Measurements from ENCODE around the gene SMAD3.

Gene SMAD3

GRCh38 chr15:67063689-67064606 is 1.5 kb upstream of the SMAD3 start:
- H3K27ac ChIP-seq (ENCODE audit: low read depth, low read length), result peak overlapping the region; percentile 80; the same call in 1 of the 2 replicates
- peaks cover 41% of the 10 kb centered on the region for H3K27me3 ChIP-seq (ENCODE audit: control insufficient read depth, insufficient read depth, low read length)
- H3K9ac ChIP-seq (ENCODE audit: low read length), result peak overlapping the region; percentile 87
- no peaks in the 10 kb centered on the region for H3K36me3 ChIP-seq (ENCODE audit: control insufficient read depth, insufficient read depth, low read length)
- peaks cover 31% of the 10 kb centered on the region for H3K4me1 ChIP-seq (ENCODE audit: control insufficient read depth, insufficient read depth, low read length)
- peak overlapping the region; percentile 72 for H3K4me3 ChIP-seq (ENCODE audit: low read depth, low read length)
- H3K9me3 ChIP-seq (ENCODE audit: control insufficient read depth, insufficient read depth, low read depth, low read length), result no peaks in the 10 kb centered on the region

DNA sequence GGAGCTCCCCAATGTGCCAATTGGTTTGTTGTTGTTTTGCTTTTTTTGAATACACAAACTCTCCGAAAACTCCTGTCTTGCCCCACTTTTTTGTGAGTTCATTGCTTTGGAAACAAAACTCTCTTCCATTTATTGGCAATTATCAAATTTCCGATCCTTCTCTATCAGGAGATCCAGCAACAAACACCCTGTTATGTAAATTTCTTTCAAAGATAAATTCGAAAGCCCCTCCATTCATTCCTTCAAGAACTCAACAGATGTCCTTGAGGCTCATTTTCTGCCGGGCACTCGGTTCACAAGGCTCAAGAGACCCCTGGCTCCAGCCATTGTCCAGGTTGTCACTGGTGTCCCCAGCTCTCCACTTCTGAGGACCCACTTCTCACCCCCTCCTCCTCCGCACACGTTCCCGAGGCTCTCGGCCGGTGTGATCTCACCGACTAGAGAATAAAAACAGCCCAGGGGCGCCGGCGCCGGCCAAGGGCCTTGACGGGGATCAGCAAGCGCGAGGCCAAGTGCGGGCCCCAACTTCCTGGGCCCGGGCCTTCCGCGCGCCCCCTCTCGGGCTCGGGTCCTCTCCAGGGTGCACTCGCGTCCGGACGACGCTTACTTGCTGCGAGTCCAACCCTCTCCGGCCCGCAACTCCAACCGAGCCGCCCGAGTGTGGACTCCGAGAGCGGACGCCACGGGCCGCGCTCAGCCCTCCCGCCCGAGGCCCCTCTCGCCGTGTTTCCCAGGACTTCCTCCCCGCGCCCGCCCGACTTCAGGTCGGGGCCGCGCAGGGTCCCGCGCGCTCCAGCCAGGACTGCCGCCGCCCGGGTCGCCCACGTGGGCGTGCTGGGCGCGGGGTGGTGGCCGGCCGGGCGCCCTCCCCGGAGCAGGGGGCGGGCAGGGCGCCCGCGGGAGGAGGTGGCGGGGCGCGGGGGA is 533 bp upstream of the SMAD3 start:
- Histone ChIP-seq H3K27me3 (ENCODE audit: control insufficient read depth, insufficient read depth, low read length) (peaks cover 41% of the 10 kb centered on the region), H3K4me1 (ENCODE audit: control insufficient read depth, insufficient read depth, low read length) (peaks cover 36% of the 10 kb centered on the region), H3K9ac (ENCODE audit: low read length) (peak overlapping the region; percentile 87), H3K4me3 (ENCODE audit: low read depth, low read length) (peak overlapping the region; percentile 72), H3K36me3 (ENCODE audit: control insufficient read depth, insufficient read depth, low read length) (no peaks in the 10 kb centered on the region), H3K27ac (ENCODE audit: low read depth, low read length) (peak overlapping the region; percentile 80; the same call in 1 of the 2 replicates), H3K9me3 (ENCODE audit: control insufficient read depth, insufficient read depth, low read depth, low read length) (no peaks in the 10 kb centered on the region)

DNA sequence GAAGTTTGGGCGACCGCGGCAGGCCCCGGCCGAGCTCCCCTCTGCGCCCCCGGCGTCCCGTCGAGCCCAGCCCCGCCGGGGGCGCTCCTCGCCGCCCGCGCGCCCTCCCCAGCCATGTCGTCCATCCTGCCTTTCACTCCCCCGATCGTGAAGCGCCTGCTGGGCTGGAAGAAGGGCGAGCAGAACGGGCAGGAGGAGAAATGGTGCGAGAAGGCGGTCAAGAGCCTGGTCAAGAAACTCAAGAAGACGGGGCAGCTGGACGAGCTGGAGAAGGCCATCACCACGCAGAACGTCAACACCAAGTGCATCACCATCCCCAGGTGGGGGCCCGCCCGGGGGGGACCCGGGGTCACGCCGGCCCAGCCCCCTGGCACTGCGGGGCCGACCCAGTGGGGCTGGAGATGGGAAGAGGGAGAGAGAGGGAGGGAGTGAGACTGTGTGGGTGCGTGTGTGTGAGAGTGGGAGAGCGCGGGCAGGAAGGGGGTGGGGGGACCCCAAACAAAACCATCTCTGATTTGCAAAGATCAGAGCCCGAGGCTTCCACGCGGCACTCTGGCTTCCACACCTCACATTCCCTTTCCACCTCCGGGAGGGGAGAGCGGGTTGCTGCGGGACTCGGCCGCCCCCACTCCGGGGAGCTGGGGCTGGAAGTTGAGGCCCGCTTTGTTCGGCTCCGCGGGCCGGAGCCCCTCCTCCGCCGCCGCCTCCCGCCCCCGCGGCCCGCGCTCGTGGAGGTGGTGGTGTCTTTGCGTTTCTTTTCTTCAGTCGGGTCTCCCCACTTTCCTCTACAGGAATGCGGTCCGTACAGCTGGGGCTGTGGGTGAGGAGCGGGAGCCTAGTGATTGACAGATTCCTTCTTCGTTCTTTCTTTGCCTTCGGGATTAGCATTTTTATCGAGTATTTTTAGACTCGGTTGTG is 898 bp downstream of the SMAD3 start:
- peaks cover 38% of the 10 kb centered on the region for H3K27me3 ChIP-seq (ENCODE audit: control insufficient read depth, insufficient read depth, low read length)
- no peaks in the 10 kb centered on the region for H3K9me3 ChIP-seq (ENCODE audit: control insufficient read depth, insufficient read depth, low read depth, low read length)
- H3K36me3 ChIP-seq (ENCODE audit: control insufficient read depth, insufficient read depth, low read length), result no peaks in the 10 kb centered on the region
- peaks cover 50% of the 10 kb centered on the region for H3K4me1 ChIP-seq (ENCODE audit: control insufficient read depth, insufficient read depth, low read length)
- peak overlapping the region; percentile 72 for H3K4me3 ChIP-seq (ENCODE audit: low read depth, low read length)
- peak overlapping the region; percentile 29; the same call in 1 of the 2 replicates for H3K27ac ChIP-seq (ENCODE audit: low read depth, low read length)
- H3K9ac ChIP-seq (ENCODE audit: low read length), result peak overlapping the region; percentile 83

DNA sequence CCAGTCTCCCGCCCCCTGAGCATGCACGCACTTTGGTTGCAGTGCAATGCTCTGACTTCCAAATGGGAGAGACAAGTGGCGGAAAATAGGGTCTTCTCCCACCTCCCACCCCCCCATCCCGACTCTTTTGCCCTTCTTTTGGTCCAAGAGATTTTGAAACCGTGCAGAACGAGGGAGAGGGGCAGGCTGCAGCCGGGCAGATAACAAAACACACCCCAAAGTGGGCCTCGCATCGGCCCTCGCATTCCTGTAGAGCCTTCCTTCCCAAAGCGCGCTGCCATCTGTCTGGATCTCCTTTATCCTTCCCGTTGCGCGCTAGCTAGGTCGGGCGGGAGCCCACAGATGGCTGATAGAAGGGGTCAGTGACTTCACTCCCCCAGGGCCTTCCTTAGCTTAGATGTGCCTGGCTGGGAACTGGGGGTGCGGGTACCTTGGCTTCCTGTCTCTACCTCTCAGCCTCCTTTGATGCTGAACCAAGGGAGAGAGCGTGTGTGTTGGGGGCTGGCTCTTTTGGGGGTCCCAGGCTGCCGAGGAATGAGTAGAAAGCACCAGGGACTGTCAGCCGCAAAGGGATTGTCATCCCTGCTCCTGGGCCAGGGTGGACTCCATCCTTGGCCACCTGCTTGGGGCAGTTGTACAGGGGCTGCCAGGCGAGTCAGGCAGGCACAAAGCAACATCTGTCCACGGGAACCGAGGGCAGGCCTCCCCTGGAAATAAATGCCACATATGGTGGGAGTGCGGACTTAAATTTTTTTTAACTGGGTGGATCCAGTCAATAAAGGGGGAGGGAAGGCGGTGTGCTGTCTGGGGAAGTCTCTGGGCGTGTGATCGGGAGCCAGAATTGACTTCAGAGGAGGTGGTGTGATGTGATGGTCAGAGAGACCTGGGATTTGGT is 1.8 kb downstream of the SMAD3 start:
- H3K9ac ChIP-seq (ENCODE audit: low read length), result peak overlapping the region; percentile 83
- no peaks in the 10 kb centered on the region for H3K36me3 ChIP-seq (ENCODE audit: control insufficient read depth, insufficient read depth, low read length)
- peak overlapping the region; percentile 72 for H3K4me3 ChIP-seq (ENCODE audit: low read depth, low read length)
- no peaks in the 10 kb centered on the region for H3K9me3 ChIP-seq (ENCODE audit: control insufficient read depth, insufficient read depth, low read depth, low read length)
- H3K27me3 ChIP-seq (ENCODE audit: control insufficient read depth, insufficient read depth, low read length), result peaks cover 32% of the 10 kb centered on the region
- H3K4me1 ChIP-seq (ENCODE audit: control insufficient read depth, insufficient read depth, low read length), result peaks cover 51% of the 10 kb centered on the region
- H3K27ac ChIP-seq (ENCODE audit: low read depth, low read length), result no peak overlapping the region

DNA sequence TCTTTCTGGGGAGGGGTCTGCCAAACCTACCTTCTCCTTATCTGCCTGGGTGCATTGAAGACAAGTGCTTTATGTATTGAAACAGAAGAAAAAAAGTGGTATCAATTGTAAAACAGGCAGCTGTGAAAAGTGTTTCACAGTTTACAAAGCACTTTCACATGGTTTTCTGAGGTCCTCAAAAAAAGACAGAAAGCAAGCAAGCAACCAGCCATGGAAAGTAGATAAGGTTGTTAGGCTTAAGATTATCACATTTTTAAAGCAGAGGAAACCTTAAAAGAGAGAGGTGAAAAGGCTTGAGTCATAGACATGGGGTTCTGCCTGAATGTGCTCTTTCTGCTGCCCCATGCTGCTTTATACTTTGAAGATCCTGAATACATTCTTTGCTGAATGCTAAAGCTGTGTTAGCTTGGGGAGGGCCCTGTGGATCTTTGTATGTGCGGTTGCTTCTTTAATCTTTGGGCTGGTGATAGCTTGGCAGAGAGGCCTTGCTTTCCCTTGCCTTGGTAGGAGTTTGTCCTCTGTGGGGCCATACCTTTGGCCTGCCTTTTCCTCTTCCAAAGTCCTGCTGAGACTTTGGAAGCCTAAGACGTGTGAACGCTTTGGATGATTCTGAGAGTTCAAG is 2.6 kb downstream of the SMAD3 start:
- Histone ChIP-seq H3K27me3 (ENCODE audit: control insufficient read depth, insufficient read depth, low read length) (peaks cover 23% of the 10 kb centered on the region), H3K4me3 (ENCODE audit: low read depth, low read length) (peak overlapping the region; percentile 72), H3K4me1 (ENCODE audit: control insufficient read depth, insufficient read depth, low read length) (peaks cover 54% of the 10 kb centered on the region), H3K9ac (ENCODE audit: low read length) (peak overlapping the region; percentile 83), H3K36me3 (ENCODE audit: control insufficient read depth, insufficient read depth, low read length) (no peaks in the 10 kb centered on the region), H3K9me3 (ENCODE audit: control insufficient read depth, insufficient read depth, low read depth, low read length) (no peaks in the 10 kb centered on the region), H3K27ac (ENCODE audit: low read depth, low read length) (no peak overlapping the region; the same call in 1 of the 2 replicates)

DNA sequence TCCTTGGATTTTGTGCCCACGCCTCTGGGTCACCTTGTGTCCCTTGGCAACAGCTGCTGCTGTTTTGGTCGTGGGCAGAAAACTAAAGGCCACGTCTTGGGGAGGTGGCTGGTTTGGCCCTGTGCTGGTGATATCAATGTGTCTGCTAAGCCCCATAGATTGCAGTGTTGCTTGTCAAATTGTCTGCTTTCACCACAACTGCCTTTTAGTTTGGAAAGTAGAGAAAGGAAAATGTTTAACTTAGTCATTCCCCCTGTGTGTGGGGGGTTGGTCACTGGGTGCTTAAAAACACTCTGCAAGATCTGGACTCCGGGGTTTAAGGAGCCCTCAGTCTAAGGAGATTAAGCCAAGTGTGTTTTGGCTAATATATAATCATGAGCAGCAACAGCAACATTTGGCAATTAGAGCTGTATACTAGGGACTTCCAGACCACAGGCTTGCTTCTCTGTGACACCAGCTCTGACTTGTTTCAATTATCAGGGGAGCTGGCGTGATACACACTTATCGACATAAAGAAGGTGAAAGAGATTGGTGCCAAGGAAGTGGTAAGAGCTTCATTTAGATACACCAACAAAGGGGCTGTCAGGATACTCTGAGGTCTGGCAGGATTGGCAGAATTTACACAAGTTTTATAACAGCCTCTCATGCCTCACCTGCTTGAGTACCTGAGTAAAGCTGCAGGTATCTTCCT is 3.5 kb downstream of the SMAD3 start:
- Histone ChIP-seq H3K9me3 (ENCODE audit: control insufficient read depth, insufficient read depth, low read depth, low read length) (no peaks in the 10 kb centered on the region), H3K9ac (ENCODE audit: low read length) (peak overlapping the region; percentile 83), H3K27me3 (ENCODE audit: control insufficient read depth, insufficient read depth, low read length) (peaks cover 15% of the 10 kb centered on the region), H3K4me3 (ENCODE audit: low read depth, low read length) (peak overlapping the region; percentile 72; the same call in 1 of the 2 replicates), H3K36me3 (ENCODE audit: control insufficient read depth, insufficient read depth, low read length) (no peaks in the 10 kb centered on the region), H3K4me1 (ENCODE audit: control insufficient read depth, insufficient read depth, low read length) (peaks cover 45% of the 10 kb centered on the region), H3K27ac (ENCODE audit: low read depth, low read length) (no peak overlapping the region)

DNA sequence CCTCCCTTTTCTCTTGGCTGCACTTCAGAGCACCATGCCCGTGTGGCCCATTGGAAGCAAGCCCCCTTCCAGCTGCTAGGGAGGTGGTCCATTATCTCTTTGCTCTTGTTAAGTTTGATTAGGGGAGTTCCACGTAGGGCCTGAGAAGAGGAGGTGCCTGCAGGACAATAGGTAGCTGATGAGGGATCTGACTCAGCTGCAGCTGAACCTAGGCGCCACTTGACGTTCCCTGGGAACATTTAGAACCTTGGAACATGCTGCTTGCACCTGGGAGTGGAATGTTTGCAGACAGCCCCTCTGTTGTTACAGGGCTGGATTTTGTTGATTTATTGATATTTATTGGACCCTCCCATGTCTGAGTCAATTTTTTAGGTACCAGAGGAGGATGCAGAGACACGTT is 4.7 kb downstream of the SMAD3 start:
- Histone ChIP-seq H3K36me3 (ENCODE audit: control insufficient read depth, insufficient read depth, low read length) (no peaks in the 10 kb centered on the region), H3K27me3 (ENCODE audit: control insufficient read depth, insufficient read depth, low read length) (peaks cover 13% of the 10 kb centered on the region), H3K4me3 (ENCODE audit: low read depth, low read length) (no peak overlapping the region), H3K27ac (ENCODE audit: low read depth, low read length) (no peak overlapping the region), H3K9me3 (ENCODE audit: control insufficient read depth, insufficient read depth, low read depth, low read length) (no peaks in the 10 kb centered on the region), H3K9ac (ENCODE audit: low read length) (no peak overlapping the region), H3K4me1 (ENCODE audit: control insufficient read depth, insufficient read depth, low read length) (peaks cover 53% of the 10 kb centered on the region)

GRCh38 chr15:67070892-67071664 is 5.7 kb downstream of the SMAD3 start:
- Histone ChIP-seq H3K4me1 (ENCODE audit: control insufficient read depth, insufficient read depth, low read length) (peaks cover 60% of the 10 kb centered on the region), H3K27ac (ENCODE audit: low read depth, low read length) (no peak overlapping the region), H3K9me3 (ENCODE audit: control insufficient read depth, insufficient read depth, low read depth, low read length) (no peaks in the 10 kb centered on the region), H3K4me3 (ENCODE audit: low read depth, low read length) (no peak overlapping the region), H3K9ac (ENCODE audit: low read length) (no peak overlapping the region), H3K27me3 (ENCODE audit: control insufficient read depth, insufficient read depth, low read length) (peaks cover 13% of the 10 kb centered on the region), H3K36me3 (ENCODE audit: control insufficient read depth, insufficient read depth, low read length) (no peaks in the 10 kb centered on the region)

All from HUES6 (cell line).